Naive thymus-derived CD4-positive, alpha-beta T cell (primary cell): Measurements from ENCODE around the gene FAM24A. TPM values are rescaled to one million over a fixed set of nuclear protein-coding genes. Genes with fewer than 3 reads are reported as not detected.
"Not testable (repeated sequence)": the region's sequence is repeated elsewhere in the genome, so short reads cannot be mapped to it uniquely, and the experiment has no call there.

ENCODE experiments used
- ATAC-seq: fragments of 150-1000 bp; cut with Tn5 transposase; 2 replicates; pipeline ENCODE4 v1.10.0; 2021; ENCODE audit warnings: mild to moderate bottlenecking, moderate library complexity
- CTCF ChIA-PET: fragments of 350-600 bp; sonication (Branson Sonifier 250); formaldehyde crosslinking; loops from one replicate; lab custom pipeline; 2021; ENCODE audit warnings: antibody characterized with exemption; lab: Charles Lee
- POLR2A ChIA-PET: fragments of 350-600 bp; sonication (Branson Sonifier 250); formaldehyde crosslinking; loops from one replicate; lab custom pipeline; 2021; ENCODE audit warnings: antibody characterized with exemption, inconsistent platforms; lab: Charles Lee
- DNase-seq, 9 donors: peaks; one replicate each; pipeline versions ENCODE4 v3.0.0 to v3.0.0-alpha.2; 2020 to 2022; ENCODE audit warnings: mixed read lengths in 1 of 9
- H3K27ac ChIP-seq: one replicate; pipeline ENCODE4 v1.7.0; 2013; ENCODE audit warnings: mild to moderate bottlenecking, low read depth, low read length, moderate library complexity
- H3K27me3 ChIP-seq, 2 donors: one replicate each; pipeline ENCODE4 v1.7.0; 2013; ENCODE audit warnings: low read length in 2 of 2, mild to moderate bottlenecking in 2 of 2, moderate library complexity in 2 of 2; ENCODE audit not compliant: control insufficient read depth in 2 of 2, insufficient read depth in 2 of 2
- H3K36me3 ChIP-seq, 3 experiments: 1 replicate in 2 of 3; 2 replicates in 1 of 3; pipeline ENCODE4 v1.7.0; 2013; ENCODE audit warnings: low read length in 3 of 3, mild to moderate bottlenecking in 3 of 3, moderate library complexity in 1 of 3; ENCODE audit not compliant: insufficient read depth in 3 of 3, control insufficient read depth in 2 of 3
- H3K4me1 ChIP-seq, 2 donors: one replicate each; pipeline ENCODE4 v1.7.0; 2013; ENCODE audit warnings: low read length in 2 of 2, mild to moderate bottlenecking in 2 of 2, moderate library complexity in 1 of 2; ENCODE audit not compliant: control insufficient read depth in 2 of 2, insufficient read depth in 2 of 2
- H3K4me3 ChIP-seq: 2 replicates; pipeline ENCODE4 v1.7.0; 2013; ENCODE audit warnings: mild to moderate bottlenecking, low read length
- H3K9me3 ChIP-seq, 3 experiments: 1 replicate in 2 of 3; 2 replicates in 1 of 3; pipeline ENCODE4 v1.7.0; 2013; ENCODE audit warnings: low read length in 3 of 3; ENCODE audit not compliant: control insufficient read depth in 2 of 3
- H3K27ac Mint-ChIP-seq, 9 donors: one replicate each; pipeline ENCODE4 v1.8.0; 2020 to 2022; ENCODE audit warnings: mixed read lengths in 9 of 9, mild to moderate bottlenecking in 8 of 9, moderate library complexity in 5 of 9, inconsistent platforms in 2 of 9
- H3K27me3 Mint-ChIP-seq, 5 donors: one replicate each; pipeline ENCODE4 v1.8.0; 2021 to 2022; ENCODE audit warnings: mixed read lengths in 5 of 5, mild to moderate bottlenecking in 1 of 5
- H3K36me3 Mint-ChIP-seq, 5 donors: one replicate each; pipeline ENCODE4 v1.8.0; 2020 to 2022; ENCODE audit warnings: mixed read lengths in 5 of 5, mild to moderate bottlenecking in 3 of 5, inconsistent platforms in 1 of 5
- H3K4me1 Mint-ChIP-seq, 7 donors: one replicate each; pipeline ENCODE4 v1.8.0; 2020 to 2022; ENCODE audit warnings: mixed read lengths in 7 of 7, mild to moderate bottlenecking in 3 of 7, inconsistent platforms in 1 of 7
- H3K4me3 Mint-ChIP-seq, 10 donors: one replicate each; pipeline ENCODE4 v1.8.0; 2020 to 2022; ENCODE audit warnings: mild to moderate bottlenecking in 10 of 10, mixed read lengths in 10 of 10, moderate library complexity in 6 of 10, inconsistent platforms in 2 of 10
- H3K9me3 Mint-ChIP-seq, 11 donors: one replicate each; pipeline ENCODE4 v1.8.0; 2020 to 2022; ENCODE audit warnings: mixed read lengths in 11 of 11, mild to moderate bottlenecking in 4 of 11, inconsistent platforms in 1 of 11, moderate library complexity in 1 of 11
- intact Hi-C, 2 donors: fragments of 100-400 bp; cut with micrococcal nuclease; formaldehyde crosslinking; loops; one replicate each; pipeline ENCODE4 v1.15.1; 2023
- polyA plus RNA-seq, 2 donors: library from polyadenylated mRNA; unstranded; fragments of 300-500 nt; fragmentation: Illumina TruSeq; gene quantifications; one replicate each; pipeline ENCODE4 v1.2.3, GENCODE V29; 2021
- total RNA-seq, 6 experiments: library from RNA in 5 of 6; stranded (reverse) in 5 of 6; gene quantifications; 1 replicate in 5 of 6; 2 replicates in 1 of 6; pipeline ENCODE4 v1.2.3 and lab custom pipeline; 2021 to 2026

The FAM24A gene, protein sequence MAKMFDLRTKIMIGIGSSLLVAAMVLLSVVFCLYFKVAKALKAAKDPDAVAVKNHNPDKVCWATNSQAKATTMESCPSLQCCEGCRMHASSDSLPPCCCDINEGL
- not detected for total RNA-seq
- not detected for polyA plus RNA-seq
- total RNA-seq (lab: John Stamatoyannopoulos, UW) = not detected

- ATAC-seq (no peak), DNase-seq (no peak)
- H3K27me3 ChIP-seq = no peaks in the 10 kb centered on the region
- H3K27ac ChIP-seq = no peak within 1 kb of the TSS
- CTCF ChIA-PET = no interaction called here
- Mint-ChIP-seq H3K27ac (no peak within 1 kb of the TSS), H3K4me1 (no peaks in the 10 kb centered on the region), H3K27me3 (peaks cover 6 to 15% (median 12%) of the 10 kb centered on the region in 5 donors), H3K9me3 (peaks cover 0 to 7% (median 4%) of the 10 kb centered on the region in 11 donors), H3K4me3 (no peak within 1 kb of the TSS), H3K36me3 (no peaks in the 10 kb centered on the region)
- no peaks in the 10 kb centered on the region for H3K36me3 ChIP-seq
- H3K4me1 ChIP-seq = no peaks in the 10 kb centered on the region
- H3K4me3 ChIP-seq = no peak within 1 kb of the TSS
- no peaks in the 10 kb centered on the region for H3K9me3 ChIP-seq
- intact Hi-C loops = no loop called here
- POLR2A ChIA-PET = no interaction called here
Observed at GRCh38 chr10:122910310-122910709, at the start of gene FAM24A. TSS of gene FAM24A (plus strand) at chr10:122910610. CDS start at chr10:122911635, 1,025 bp downstream.

DNA sequence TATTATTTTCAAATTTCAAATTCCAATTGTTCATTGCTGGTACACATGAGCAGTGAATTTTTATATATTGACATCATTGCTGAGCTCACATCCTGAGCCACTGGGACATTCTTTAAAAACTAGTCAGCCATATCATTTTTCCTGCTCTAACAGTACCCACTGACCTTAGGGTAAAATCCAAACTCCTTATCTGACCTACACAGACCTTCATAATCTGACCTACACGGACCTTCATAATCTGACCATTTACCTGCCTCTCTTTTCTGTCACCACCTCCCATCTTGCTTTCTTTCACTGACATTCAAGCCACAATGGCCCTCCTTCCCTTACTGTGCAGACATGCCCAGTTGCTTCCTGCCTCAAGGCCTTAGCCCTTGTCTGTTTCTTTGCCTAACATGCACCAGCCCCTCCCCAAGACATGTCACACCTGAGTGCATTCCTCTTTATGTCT is 48.7 kb upstream of the FAM24A start:
- ATAC-seq = no peak
- H3K4me1 Mint-ChIP-seq = peaks cover 8 to 42% (median 26%) of the 10 kb centered on the region in 7 donors
- POLR2A ChIA-PET = no interaction called here

DNA sequence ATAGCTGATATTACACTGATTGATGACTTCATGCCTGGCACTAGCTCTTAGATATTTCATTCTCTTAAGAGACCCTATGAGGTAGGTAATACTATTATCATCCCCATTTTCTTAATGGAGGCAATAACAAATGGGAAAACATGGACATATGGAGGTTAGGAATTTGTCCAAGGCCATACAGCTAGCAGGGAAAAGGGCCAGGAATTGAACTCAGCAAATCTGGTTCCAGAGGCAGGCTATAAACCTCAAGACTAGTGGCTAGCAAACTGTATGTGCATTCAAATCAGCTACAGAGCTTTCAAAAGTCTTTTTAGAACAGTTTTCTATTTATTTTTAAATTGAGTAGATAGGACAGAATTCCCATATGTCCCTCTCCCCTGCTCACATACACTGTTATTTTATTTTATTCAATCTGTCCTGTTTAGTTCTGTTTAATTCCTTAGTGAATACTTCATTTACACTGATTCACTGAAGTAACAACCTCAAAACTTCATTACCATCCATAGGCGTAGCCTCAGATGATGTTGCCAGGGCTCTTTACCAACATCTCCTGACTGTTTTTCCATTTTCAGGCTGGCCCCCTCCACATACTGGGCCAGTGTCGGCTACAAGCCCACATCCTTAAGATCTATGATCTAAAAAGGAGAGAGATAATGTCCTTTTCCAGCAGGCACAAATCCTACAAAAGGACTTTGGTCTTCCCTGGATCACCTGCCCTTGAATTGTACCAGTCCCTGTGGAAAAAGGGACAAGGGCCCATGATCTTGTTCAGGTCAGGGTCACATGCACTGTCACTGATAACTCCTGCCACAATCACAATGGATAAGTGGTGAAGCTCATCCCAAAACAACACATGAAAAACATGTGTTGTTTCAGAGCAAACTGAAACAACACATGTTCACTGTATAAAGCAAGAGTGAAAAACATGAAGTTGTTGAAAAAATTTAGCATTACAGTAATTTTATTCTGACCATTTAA is 46.9 kb upstream of the FAM24A start:
- H3K4me3 ChIP-seq = no peak overlapping the region
- CTCF ChIA-PET = interaction anchor here (1.0 kb wide), 1 partner anchor 10 kb away, joined by 3 read pairs; no protein-coding TSS in a partner anchor
- H3K27ac ChIP-seq = no peak overlapping the region
- no peaks in the 10 kb centered on the region for H3K36me3 ChIP-seq
- no peaks in the 10 kb centered on the region for H3K9me3 ChIP-seq
- no peaks in the 10 kb centered on the region for H3K27me3 Mint-ChIP-seq
- H3K36me3 Mint-ChIP-seq = peaks cover 4 to 26% (median 18%) of the 10 kb centered on the region in 5 donors
- no peak for ATAC-seq
- H3K4me1 ChIP-seq = no peaks in the 10 kb centered on the region
- peaks cover 0 to 4% (median 0%) of the 10 kb centered on the region in 11 donors for H3K9me3 Mint-ChIP-seq
- H3K4me3 Mint-ChIP-seq = no peak overlapping the region
- POLR2A ChIA-PET = no interaction called here
- DNase-seq = no peak
- no peaks in the 10 kb centered on the region for H3K27me3 ChIP-seq
- intact Hi-C loops = no loop called here
- H3K4me1 Mint-ChIP-seq = peaks cover 13 to 58% (median 37%) of the 10 kb centered on the region in 7 donors
- no peak overlapping the region for H3K27ac Mint-ChIP-seq

More for the DNA sequence above, 48.7 kb upstream of the FAM24A start:
- no peak for DNase-seq
- Mint-ChIP-seq H3K36me3 (peaks cover 4 to 25% (median 17%) of the 10 kb centered on the region in 5 donors), H3K27ac (no peak overlapping the region), H3K27me3 (no peaks in the 10 kb centered on the region), H3K9me3 (peaks cover 0 to 2% (median 0%) of the 10 kb centered on the region in 11 donors), H3K4me3 (no peak overlapping the region)
- CTCF ChIA-PET = no interaction called here
- no peaks in the 10 kb centered on the region for H3K9me3 ChIP-seq
- no peaks in the 10 kb centered on the region for H3K36me3 ChIP-seq
- no peaks in the 10 kb centered on the region for H3K27me3 ChIP-seq
- no peak overlapping the region for H3K27ac ChIP-seq
- intact Hi-C loops = no loop called here
- no peaks in the 10 kb centered on the region for H3K4me1 ChIP-seq
- H3K4me3 ChIP-seq = no peak overlapping the region

DNA sequence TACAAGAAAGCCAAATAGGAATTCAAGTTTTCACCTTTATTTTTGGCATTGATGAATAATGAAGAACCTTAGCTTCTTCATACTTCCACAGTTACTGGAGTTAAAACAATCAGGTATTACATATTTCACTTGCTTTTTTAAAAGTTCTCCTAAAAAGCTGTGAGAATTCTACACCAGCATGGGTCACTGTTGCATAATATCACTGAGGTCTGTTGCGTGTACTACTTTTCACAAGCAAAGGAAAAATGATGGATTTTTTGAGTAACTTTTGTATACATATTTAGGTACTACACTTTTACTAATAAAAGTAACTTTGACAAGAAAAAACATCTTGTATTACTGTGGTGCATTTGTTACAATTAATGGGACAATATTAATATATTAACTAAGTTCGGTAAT is 46.2 kb upstream of the FAM24A start:
- Histone ChIP-seq H3K9me3 (no peaks in the 10 kb centered on the region), H3K36me3 (no peaks in the 10 kb centered on the region), H3K4me3 (no peak overlapping the region), H3K4me1 (no peaks in the 10 kb centered on the region), H3K27me3 (no peaks in the 10 kb centered on the region), H3K27ac (no peak overlapping the region)
- H3K27me3 Mint-ChIP-seq = no peaks in the 10 kb centered on the region
- CTCF ChIA-PET = no interaction called here
- ATAC-seq = no peak
- H3K4me1 Mint-ChIP-seq = peaks cover 13 to 58% (median 39%) of the 10 kb centered on the region in 7 donors
- no peak overlapping the region for H3K4me3 Mint-ChIP-seq
- POLR2A ChIA-PET = no interaction called here
- no peak overlapping the region for H3K27ac Mint-ChIP-seq
- peaks cover 0 to 26% (median 13%) of the 10 kb centered on the region in 5 donors for H3K36me3 Mint-ChIP-seq
- no peak for DNase-seq
- intact Hi-C loops = no loop called here
- H3K9me3 Mint-ChIP-seq = peaks cover 0 to 8% (median 0%) of the 10 kb centered on the region in 11 donors

DNA sequence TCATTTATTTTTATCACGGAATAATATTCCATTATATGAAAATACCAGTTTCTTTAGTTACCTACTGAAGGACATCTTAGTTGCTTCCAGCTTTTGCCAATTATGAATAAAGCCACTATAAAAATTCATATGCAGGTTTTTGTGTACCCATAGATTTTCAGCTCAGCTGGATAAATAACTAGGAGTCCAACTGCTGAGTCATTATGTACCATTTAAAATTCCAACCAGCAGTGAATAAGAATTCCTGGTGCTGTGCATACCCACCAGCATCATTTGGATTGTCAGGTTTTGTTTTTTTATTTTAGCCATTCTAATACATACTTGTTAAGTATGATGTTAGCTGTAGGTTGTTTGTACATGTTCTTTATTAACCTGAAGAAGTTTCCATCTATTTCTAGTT is 45.5 kb upstream of the FAM24A start:
- H3K4me3 ChIP-seq = no peak overlapping the region
- peaks cover 15 to 65% (median 45%) of the 10 kb centered on the region in 7 donors for H3K4me1 Mint-ChIP-seq
- H3K9me3 ChIP-seq = no peaks in the 10 kb centered on the region
- no peak overlapping the region for H3K27ac ChIP-seq
- no peak overlapping the region for H3K27ac Mint-ChIP-seq
- H3K36me3 Mint-ChIP-seq = peaks cover 4 to 32% (median 16%) of the 10 kb centered on the region in 5 donors
- no peaks in the 10 kb centered on the region for H3K27me3 ChIP-seq
- H3K36me3 ChIP-seq = no peaks in the 10 kb centered on the region
- POLR2A ChIA-PET = no interaction called here
- intact Hi-C loops = no loop called here
- no peak overlapping the region for H3K4me3 Mint-ChIP-seq
- H3K9me3 Mint-ChIP-seq = peaks cover 0 to 9% (median 3%) of the 10 kb centered on the region in 11 donors
- no peaks in the 10 kb centered on the region for H3K27me3 Mint-ChIP-seq
- ATAC-seq = no peak
- DNase-seq = no peak
- no peaks in the 10 kb centered on the region for H3K4me1 ChIP-seq
- CTCF ChIA-PET = no interaction called here

DNA sequence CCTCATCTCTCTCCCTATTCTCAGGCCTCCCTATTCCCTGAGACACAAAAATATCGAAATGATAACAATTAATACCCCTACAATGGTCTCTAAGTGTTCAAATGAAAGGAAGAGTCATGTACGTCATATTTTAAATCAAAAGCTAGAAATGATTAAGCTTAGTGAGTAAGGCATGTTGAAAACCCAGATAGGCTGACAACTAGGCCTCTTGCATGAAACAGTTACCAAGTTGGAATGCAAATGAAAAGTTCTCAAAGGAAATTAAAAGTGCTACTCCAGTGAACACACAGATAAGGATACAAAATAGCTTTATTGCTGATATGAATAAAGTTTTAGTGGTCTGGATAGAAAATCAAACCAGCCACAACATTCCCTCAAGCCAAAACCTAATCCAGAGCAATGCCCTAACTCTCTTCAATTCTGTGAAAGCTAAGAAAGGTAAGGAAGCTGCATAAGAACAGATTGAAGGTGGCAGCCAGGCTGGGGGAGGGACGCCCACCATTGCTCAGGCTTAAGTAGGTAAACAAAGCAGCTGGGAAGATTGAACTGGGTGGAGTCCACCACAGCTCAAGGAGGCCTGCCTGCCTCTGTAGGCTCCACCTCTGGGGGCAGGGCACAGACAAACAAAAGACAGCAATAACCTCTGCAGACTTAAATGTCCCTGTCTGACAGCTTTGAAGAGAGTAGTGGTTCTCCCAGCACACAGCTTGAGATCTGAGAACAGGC is 43.5 kb upstream of the FAM24A start:
- Mint-ChIP-seq H3K4me1 (peaks cover 14 to 68% (median 44%) of the 10 kb centered on the region in 7 donors), H3K36me3 (peaks cover 4 to 40% (median 16%) of the 10 kb centered on the region in 5 donors), H3K4me3 (peak overlapping the region in 1 of 10 donors; percentile 0), H3K9me3 (peaks cover 0 to 18% (median 4%) of the 10 kb centered on the region in 11 donors)
- H3K9me3 ChIP-seq, H3K27ac ChIP-seq, H3K27me3 Mint-ChIP-seq, CTCF ChIA-PET, DNase-seq, ATAC-seq, intact Hi-C loops, H3K4me3 ChIP-seq, H3K27me3 ChIP-seq, H3K4me1 ChIP-seq, POLR2A ChIA-PET, H3K27ac Mint-ChIP-seq, H3K36me3 ChIP-seq: not testable (repeated sequence)
